GM13976 (cell line): Measurements from ENCODE around the gene ZNF853.
A peak's percentile ranks its signal among the peaks of the same experiment; 100 is the strongest.

Experiments
- DNase-seq: peaks from one replicate; pipeline ENCODE4 v3.0.0; 2012; ENCODE audit warnings: low spot score
- in situ Hi-C: fragments of 300-500 bp; cut with MboI; formaldehyde crosslinking; loops from one replicate; pipeline ENCODE4 v1.12.0; 2022; ENCODE audit warnings: low sequenced_read_pairs, mixed read lengths, inconsistent platforms; ENCODE audit not compliant: unreplicated experiment
- TF ChIP-seq, protein P1 (sequence below): IDR thresholded peaks from 2 replicates; pipeline ENCODE4 v1.5.1; 2012; ENCODE audit warnings: borderline replicate concordance, mild to moderate bottlenecking; ENCODE audit not compliant: insufficient read depth; ENCODE audit errors: extremely low read depth, missing control alignments, control extremely low read depth

Gene ZNF853

GRCh38 chr7:6589829-6590644 is 25.4 kb upstream of the ZNF853 start, which contains the start of gene INTS15:
INTS15 (plus strand) TSS chr7:6590021; CDS start chr7:6590284, 263 bp downstream.
- in situ Hi-C loops: no loop called here
- DNase-seq: peak; percentile 94
- TF ChIP-seq, protein P1, sequence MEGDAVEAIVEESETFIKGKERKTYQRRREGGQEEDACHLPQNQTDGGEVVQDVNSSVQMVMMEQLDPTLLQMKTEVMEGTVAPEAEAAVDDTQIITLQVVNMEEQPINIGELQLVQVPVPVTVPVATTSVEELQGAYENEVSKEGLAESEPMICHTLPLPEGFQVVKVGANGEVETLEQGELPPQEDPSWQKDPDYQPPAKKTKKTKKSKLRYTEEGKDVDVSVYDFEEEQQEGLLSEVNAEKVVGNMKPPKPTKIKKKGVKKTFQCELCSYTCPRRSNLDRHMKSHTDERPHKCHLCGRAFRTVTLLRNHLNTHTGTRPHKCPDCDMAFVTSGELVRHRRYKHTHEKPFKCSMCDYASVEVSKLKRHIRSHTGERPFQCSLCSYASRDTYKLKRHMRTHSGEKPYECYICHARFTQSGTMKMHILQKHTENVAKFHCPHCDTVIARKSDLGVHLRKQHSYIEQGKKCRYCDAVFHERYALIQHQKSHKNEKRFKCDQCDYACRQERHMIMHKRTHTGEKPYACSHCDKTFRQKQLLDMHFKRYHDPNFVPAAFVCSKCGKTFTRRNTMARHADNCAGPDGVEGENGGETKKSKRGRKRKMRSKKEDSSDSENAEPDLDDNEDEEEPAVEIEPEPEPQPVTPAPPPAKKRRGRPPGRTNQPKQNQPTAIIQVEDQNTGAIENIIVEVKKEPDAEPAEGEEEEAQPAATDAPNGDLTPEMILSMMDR: peak; percentile 92

- TF ChIP-seq, protein P1: no peak
- no peak for DNase-seq
- in situ Hi-C loops: no loop called here
These were observed 24.7 kb upstream of the ZNF853 start for GRCh38 chr7:6590645-6591110.

DNA sequence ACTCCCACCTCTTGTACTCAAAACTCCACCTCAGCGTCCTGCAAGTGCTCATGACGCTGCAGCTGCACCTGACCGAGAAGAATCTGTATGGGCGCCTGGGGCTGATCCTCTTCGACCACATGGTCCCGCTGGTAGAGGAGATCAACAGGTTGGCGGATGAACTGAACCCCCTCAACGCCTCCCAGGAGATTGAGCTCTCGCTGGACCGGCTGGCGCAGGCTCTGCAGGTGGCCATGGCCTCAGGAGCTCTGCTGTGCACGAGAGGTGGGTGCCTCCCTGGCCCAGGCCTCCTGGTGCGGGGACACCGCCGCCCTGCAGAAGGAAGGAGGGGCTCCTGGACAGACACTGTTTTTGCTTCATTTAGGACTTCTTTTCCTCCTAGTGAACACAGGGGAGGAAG is 15.3 kb upstream of the ZNF853 start:
- DNase-seq: no peak
- in situ Hi-C loops: no loop called here
- TF ChIP-seq, protein P1: no peak

DNA sequence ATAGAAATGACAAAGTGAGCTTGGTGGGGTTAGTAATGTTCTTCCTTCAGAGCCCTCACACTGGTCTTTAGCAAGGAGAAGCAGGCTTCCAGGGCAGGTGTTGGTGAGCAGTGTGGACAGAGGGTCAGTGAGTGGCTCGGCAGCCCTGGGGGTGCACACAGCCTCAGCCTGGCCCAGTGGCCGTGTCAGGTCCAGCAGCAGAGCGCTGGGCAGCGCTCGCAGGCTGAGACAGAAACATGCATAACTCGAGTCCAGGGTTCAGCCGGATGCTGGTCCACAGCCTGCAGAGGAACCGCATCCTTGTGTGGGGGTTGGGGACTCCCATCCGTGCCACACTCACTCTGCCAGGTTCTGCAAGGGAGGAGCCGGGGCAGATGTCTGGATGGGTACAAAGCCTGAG is 11.0 kb upstream of the ZNF853 start:
- no peak for DNase-seq
- TF ChIP-seq, protein P1: no peak
- in situ Hi-C loops: no loop called here

DNA sequence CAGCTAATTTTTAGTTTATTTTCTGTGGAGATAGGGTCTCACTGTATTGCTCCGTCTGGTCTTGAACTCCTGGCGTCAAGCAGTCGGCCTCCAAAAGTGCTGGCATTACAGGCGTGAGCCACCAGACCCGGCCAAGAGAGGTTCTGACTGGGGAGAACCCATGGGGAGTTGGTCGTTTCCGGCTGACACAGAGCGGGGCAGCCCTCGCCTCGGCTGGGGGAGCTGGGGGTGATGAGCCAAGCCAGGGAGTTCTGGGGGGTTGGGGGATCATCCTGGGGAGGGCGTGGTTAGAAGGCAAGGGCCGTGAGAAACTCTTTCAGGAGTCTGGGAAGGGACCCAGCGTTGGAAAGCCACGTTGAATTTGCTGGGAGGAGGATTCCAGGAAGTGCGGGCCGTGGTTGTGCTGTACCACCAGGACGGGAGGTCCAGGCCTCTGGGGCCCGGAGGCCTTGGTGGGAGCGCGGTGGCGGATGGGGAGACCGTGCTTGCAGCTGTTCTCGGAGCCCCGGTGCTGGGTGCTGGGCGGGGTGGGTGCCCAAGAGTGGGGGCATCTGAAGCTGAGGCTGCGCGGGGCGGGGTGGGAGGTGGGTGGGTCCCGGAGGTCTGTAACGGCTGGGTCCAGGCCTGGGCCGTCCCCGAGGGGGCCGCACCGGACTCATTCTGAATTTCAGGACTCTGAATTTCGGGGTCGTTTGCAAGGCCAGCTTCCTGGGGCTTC is 8.4 kb upstream of the ZNF853 start:
- in situ Hi-C loops: no loop called here
- no peak for DNase-seq
- TF ChIP-seq, protein P1: no peak

- TF ChIP-seq, protein P1: no peak
- in situ Hi-C loops: no loop called here
- DNase-seq: no peak
These were observed 7.8 kb upstream of the ZNF853 start for GRCh38 chr7:6607651-6608051.
